ENCODE measurements around the gene EFNA2. TPM values are rescaled to one million over a fixed set of nuclear protein-coding genes. Genes with fewer than 3 reads are reported as not detected.
"Not testable (repeated sequence)": the region's sequence is repeated elsewhere in the genome, so short reads cannot be mapped to it uniquely, and the experiment has no call there.

The EFNA2 gene
- total RNA-seq, 1 donor from 2014 or later: 3.8 TPM

DNA sequence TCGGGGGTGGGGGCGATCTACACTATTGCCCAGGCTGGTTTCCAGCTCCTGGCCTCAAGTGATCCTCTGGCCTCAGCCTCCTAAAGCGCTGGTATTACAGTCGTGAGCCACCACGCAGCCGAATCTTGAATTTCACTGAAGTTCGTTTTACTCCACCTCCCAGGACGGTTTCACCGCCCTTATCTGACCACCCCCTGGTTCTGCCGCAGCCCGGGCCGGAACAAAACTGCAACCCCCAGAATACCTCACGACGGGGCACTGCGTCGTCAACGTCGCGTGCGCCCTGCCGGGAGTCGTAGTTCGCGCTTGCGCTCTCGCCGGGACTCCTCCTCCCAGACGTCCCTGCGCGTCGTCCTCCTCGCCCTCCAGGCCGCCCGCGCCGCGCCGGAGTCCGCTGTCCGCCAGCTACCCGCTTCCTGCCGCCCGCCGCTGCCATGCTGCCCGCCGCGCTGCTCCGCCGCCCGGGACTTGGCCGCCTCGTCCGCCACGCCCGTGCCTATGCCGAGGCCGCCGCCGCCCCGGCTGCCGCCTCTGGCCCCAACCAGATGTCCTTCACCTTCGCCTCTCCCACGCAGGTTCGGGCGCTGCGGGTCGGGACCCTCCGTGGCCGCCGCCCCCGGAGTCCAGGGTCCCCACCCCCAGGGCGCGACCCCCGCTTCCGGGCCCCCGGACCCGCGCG lies 44.1 kb upstream of the EFNA2 start, which contains the start of gene ATP5F1D:
TSS of gene ATP5F1D (plus strand) at position 335 of the 679 bp plus-strand sequence. CDS start at position 435, 100 bp downstream.
- H3K4me1 Mint-ChIP-seq (ENCODE audit: unreplicated experiment): peaks cover 43% of the 10 kb centered on the region

DNA sequence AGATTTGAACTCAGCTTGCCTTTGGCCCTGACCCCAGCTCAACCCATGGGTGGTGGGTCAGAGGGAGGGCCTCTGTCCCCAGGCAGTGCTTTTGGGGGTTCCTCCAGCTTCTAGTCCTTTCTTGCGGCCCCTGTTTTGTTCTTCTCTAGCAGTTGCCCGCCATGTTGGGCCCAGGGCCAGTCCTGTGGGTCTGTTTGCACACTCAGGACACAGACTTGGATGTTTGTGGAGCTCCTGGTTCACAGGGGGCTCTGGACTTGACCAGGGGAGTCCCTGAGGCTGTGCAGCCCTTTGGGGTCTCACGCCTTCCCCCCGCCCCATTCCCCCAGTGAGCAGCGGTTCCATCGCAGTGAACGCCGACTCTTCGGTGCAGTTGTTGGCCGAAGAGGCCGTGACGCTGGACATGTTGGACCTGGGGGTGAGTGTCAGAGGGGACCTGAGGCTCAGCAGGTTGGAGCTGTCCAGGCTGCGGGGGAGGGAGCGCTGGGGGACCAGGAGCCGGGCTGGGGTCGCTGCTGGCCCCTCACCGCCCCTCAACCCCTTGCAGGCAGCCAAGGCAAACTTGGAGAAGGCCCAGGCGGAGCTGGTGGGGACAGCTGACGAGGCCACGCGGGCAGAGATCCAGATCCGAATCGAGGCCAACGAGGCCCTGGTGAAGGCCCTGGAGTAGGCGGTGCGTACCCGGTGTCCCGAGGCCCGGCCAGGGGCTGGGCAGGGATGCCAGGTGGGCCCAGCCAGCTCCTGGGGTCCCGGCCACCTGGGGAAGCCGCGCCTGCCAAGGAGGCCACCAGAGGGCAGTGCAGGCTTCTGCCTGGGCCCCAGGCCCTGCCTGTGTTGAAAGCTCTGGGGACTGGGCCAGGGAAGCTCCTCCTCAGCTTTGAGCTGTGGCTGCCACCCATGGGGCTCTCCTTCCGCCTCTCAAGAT lies 41.6 kb upstream of the EFNA2 start:
- peak overlapping the region; percentile 60 for H3K4me3 Mint-ChIP-seq (ENCODE audit: unreplicated experiment)
- H3K27me3 Mint-ChIP-seq (ENCODE audit: unreplicated experiment): no peaks in the 10 kb centered on the region
- peak overlapping the region; percentile 85 for H3K27ac Mint-ChIP-seq (ENCODE audit: unreplicated experiment)
- DNase-seq (ENCODE audit: extremely low spot score, unreplicated experiment): peak; percentile 94
- H3K36me3 Mint-ChIP-seq (ENCODE audit: unreplicated experiment): no peaks in the 10 kb centered on the region
- H3K9me3 Mint-ChIP-seq (ENCODE audit: unreplicated experiment): no peaks in the 10 kb centered on the region
- peaks cover 38% of the 10 kb centered on the region for H3K4me1 Mint-ChIP-seq (ENCODE audit: unreplicated experiment)
- TF ChIP-seq, protein P1, sequence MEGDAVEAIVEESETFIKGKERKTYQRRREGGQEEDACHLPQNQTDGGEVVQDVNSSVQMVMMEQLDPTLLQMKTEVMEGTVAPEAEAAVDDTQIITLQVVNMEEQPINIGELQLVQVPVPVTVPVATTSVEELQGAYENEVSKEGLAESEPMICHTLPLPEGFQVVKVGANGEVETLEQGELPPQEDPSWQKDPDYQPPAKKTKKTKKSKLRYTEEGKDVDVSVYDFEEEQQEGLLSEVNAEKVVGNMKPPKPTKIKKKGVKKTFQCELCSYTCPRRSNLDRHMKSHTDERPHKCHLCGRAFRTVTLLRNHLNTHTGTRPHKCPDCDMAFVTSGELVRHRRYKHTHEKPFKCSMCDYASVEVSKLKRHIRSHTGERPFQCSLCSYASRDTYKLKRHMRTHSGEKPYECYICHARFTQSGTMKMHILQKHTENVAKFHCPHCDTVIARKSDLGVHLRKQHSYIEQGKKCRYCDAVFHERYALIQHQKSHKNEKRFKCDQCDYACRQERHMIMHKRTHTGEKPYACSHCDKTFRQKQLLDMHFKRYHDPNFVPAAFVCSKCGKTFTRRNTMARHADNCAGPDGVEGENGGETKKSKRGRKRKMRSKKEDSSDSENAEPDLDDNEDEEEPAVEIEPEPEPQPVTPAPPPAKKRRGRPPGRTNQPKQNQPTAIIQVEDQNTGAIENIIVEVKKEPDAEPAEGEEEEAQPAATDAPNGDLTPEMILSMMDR (IDR thresholded peaks at IDR 0.05): peak; percentile 92

More for the DNA sequence above, 44.1 kb upstream of the EFNA2 start, which contains the start of gene ATP5F1D:
- H3K36me3 Mint-ChIP-seq (ENCODE audit: unreplicated experiment): no peaks in the 10 kb centered on the region
- peak; percentile 97 for DNase-seq (ENCODE audit: extremely low spot score, unreplicated experiment)
- TF ChIP-seq, protein P1 (IDR thresholded peaks at IDR 0.05): no peak
- no peaks in the 10 kb centered on the region for H3K27me3 Mint-ChIP-seq (ENCODE audit: unreplicated experiment)
- peak within 1 kb of the TSS; percentile 79 for H3K4me3 Mint-ChIP-seq (ENCODE audit: unreplicated experiment)
- no peaks in the 10 kb centered on the region for H3K9me3 Mint-ChIP-seq (ENCODE audit: unreplicated experiment)
- peak within 1 kb of the TSS; percentile 95 for H3K27ac Mint-ChIP-seq (ENCODE audit: unreplicated experiment)

DNA sequence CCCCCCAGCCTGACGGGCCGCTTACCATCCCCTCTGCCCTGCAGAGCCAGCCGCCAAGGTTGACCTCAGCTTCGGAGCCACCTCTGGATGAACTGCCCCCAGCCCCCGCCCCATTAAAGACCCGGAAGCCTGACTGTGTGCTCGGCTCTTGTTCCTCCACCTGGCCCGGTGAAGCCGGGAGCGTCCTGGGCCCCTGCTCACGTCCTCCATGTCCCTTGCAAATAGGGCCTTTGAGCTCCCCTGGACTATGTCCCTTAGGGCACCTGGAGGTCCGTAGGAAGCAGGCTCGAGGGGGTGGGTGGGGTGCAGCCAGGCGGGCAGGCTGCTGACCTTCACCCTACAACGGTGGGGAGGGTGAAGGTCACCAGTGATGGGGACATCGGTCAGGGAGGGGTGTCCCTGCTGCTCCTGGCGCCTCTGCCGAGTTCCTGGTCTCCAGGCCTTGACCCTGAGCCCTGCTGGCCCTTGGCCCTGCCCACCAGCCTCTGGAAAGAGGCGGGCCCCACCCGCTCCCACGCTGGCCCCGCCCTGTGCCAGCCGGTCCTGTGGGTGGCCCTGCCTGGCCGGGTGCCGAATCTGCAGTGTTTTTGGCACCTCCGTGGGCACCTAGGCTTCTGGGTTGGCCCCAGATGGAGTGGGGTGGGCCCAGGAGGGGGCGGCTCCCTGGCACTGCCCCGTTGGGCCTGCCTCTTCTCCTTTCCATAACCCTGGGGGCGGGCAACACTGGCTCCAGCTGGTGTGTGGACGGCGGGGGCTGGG lies 40.8 kb upstream of the EFNA2 start:
- Mint-ChIP-seq H3K4me3 (ENCODE audit: unreplicated experiment) (peak overlapping the region; percentile 60), H3K36me3 (ENCODE audit: unreplicated experiment) (no peaks in the 10 kb centered on the region), H3K27me3 (ENCODE audit: unreplicated experiment) (no peaks in the 10 kb centered on the region), H3K27ac (ENCODE audit: unreplicated experiment) (peak overlapping the region; percentile 85), H3K9me3 (ENCODE audit: unreplicated experiment) (no peaks in the 10 kb centered on the region), H3K4me1 (ENCODE audit: unreplicated experiment) (peaks cover 38% of the 10 kb centered on the region)
- TF ChIP-seq, protein P1 (IDR thresholded peaks at IDR 0.05): no peak
- no peak for DNase-seq (ENCODE audit: extremely low spot score, unreplicated experiment)

DNA sequence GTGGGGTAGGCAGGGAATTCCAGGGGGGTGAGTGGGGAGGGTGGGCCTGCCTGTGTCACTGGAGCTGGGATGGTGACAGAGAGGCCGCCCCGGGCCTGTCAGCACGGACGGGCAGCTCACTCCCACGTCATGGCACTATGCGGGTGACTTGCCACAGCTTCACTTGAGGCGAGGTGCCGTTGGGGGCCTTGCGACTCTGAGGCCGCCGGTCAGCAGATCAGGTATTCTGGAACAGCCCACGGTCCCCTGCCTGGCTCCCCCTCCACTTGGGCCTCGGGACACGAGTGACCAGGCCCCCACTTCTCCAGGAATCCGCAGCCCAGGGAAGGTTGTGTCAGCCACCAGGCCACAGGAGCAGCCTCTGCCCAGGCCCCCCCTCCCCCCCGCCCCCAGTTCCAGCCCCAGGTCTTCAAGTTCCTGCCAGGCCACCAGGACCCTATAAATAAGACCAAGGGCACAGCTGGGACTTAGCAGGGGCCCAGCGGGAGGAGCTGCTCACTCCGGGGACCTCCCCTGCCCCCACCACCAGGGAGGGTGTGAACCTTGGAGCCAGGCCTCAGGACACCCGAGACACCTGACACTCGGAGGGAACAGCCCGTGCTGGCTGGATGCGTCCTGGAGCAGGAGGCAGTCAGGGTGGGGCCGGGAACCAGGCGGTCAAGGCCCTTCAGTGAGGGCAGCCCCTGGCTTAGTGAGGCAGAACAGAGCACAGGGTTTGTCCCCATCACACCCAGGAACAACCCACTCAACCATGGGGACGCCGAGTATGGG lies 40.0 kb upstream of the EFNA2 start:
- TF ChIP-seq, protein P1 (IDR thresholded peaks at IDR 0.05): no peak
- Mint-ChIP-seq H3K4me1 (ENCODE audit: unreplicated experiment) (peaks cover 37% of the 10 kb centered on the region), H3K4me3 (ENCODE audit: unreplicated experiment) (no peak overlapping the region)

DNA sequence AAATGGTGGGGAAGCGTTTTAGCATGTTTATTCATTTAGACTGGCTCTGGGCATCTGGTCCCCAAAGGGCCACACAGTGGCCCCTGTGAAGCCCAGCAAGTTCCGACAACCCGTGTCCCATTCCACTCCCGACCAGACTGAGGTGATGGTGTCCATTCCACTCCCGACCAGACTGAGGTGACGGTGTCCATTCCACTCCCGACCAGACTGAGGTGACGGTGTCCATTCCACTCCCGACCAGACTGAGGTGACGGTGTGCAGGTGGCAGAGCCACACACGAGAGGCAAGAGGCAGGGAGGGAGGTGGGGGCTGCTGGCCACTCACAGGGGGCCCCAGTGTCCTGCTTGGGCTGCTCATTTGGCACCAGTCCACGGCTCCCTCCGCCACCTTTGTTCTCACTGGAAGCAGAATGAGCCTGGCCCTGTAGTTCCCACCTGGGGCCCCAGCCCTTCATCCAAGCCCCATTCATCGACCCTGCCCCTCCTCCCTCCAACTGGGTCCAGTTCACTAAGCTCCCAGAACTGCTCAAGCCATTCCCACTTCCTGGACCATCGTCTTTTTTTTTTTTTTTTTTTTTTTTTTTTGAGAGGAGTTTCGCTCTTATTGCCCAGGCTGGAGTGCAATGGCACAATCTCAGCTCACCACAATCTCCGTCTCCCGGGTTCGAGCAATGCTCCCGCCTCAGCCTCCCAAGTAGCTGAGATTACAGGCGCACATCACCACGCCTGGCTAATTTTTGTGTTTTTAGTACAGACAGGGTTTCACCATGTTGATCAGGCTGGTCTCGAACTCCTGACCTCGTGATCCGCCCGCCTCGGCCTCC lies 39.2 kb upstream of the EFNA2 start:
- H3K4me1 Mint-ChIP-seq (ENCODE audit: unreplicated experiment): peaks cover 29% of the 10 kb centered on the region
- not testable (repeated sequence) for H3K27me3 Mint-ChIP-seq (ENCODE audit: unreplicated experiment); H3K36me3 Mint-ChIP-seq (ENCODE audit: unreplicated experiment); DNase-seq (ENCODE audit: extremely low spot score, unreplicated experiment); H3K9me3 Mint-ChIP-seq (ENCODE audit: unreplicated experiment); H3K4me3 Mint-ChIP-seq (ENCODE audit: unreplicated experiment)
- peak overlapping the region; percentile 44 for H3K27ac Mint-ChIP-seq (ENCODE audit: unreplicated experiment)

More for the DNA sequence above, 40.0 kb upstream of the EFNA2 start:
- no peaks in the 10 kb centered on the region for H3K36me3 Mint-ChIP-seq (ENCODE audit: unreplicated experiment)
- no peak overlapping the region for H3K27ac Mint-ChIP-seq (ENCODE audit: unreplicated experiment)
- DNase-seq (ENCODE audit: extremely low spot score, unreplicated experiment): no peak
- H3K9me3 Mint-ChIP-seq (ENCODE audit: unreplicated experiment): no peaks in the 10 kb centered on the region
- H3K27me3 Mint-ChIP-seq (ENCODE audit: unreplicated experiment): no peaks in the 10 kb centered on the region

Measured in osteocyte (in vitro differentiated cells).